Measurements from ENCODE around the gene RRP1B. TPM values are rescaled to one million over a fixed set of nuclear protein-coding genes. Genes with fewer than 3 reads are reported as not detected.
"Not testable (repeated sequence)": the region's sequence is repeated elsewhere in the genome, so short reads cannot be mapped to it uniquely, and the experiment has no call there.

Gene RRP1B
- 14.0 TPM for total RNA-seq

- Histone ChIP-seq H3K4me3 (ENCODE audit: low read length) (peak within 1 kb of the TSS; percentile 79), H3K4me1 (ENCODE audit: insufficient read depth, low read length) (peaks cover 46% of the 10 kb centered on the region), H3K27me3 (ENCODE audit: insufficient read depth, low read length) (no peaks in the 10 kb centered on the region), H3K9me3 (ENCODE audit: low read depth, low read length) (no peaks in the 10 kb centered on the region)
Observed at GRCh38 chr21:43659136-43660000, at the start of gene RRP1B, which contains the start of gene HSF2BP. RRP1B (plus strand) TSS chr21:43659560; CDS start chr21:43659665, 105 bp downstream. HSF2BP (minus strand) TSS chr21:43659488; CDS start chr21:43658096, 1,392 bp downstream.

GRCh38 chr21:43611598-43612369 lies 47.6 kb upstream of the RRP1B start:
- Histone ChIP-seq H3K4me3 (ENCODE audit: low read length) (no peak overlapping the region), H3K4me1 (ENCODE audit: insufficient read depth, low read length) (no peaks in the 10 kb centered on the region), H3K27me3 (ENCODE audit: insufficient read depth, low read length) (no peaks in the 10 kb centered on the region), H3K9me3 (ENCODE audit: low read depth, low read length) (no peaks in the 10 kb centered on the region)

GRCh38 chr21:43613755-43614638 lies 45.4 kb upstream of the RRP1B start:
- no peaks in the 10 kb centered on the region for H3K4me1 ChIP-seq (ENCODE audit: insufficient read depth, low read length)
- no peaks in the 10 kb centered on the region for H3K27me3 ChIP-seq (ENCODE audit: insufficient read depth, low read length)
- H3K9me3 ChIP-seq (ENCODE audit: low read depth, low read length), result no peaks in the 10 kb centered on the region
- no peak overlapping the region for H3K4me3 ChIP-seq (ENCODE audit: low read length)

GRCh38 chr21:43614839-43615238 lies 44.5 kb upstream of the RRP1B start:
- Histone ChIP-seq H3K4me1 (ENCODE audit: insufficient read depth, low read length) (no peaks in the 10 kb centered on the region), H3K4me3 (ENCODE audit: low read length) (no peak overlapping the region), H3K27me3 (ENCODE audit: insufficient read depth, low read length) (no peaks in the 10 kb centered on the region), H3K9me3 (ENCODE audit: low read depth, low read length) (no peaks in the 10 kb centered on the region)

GRCh38 chr21:43616861-43617260 lies 42.5 kb upstream of the RRP1B start:
- H3K4me3 ChIP-seq (ENCODE audit: low read length); H3K27me3 ChIP-seq (ENCODE audit: insufficient read depth, low read length); H3K4me1 ChIP-seq (ENCODE audit: insufficient read depth, low read length); H3K9me3 ChIP-seq (ENCODE audit: low read depth, low read length): not testable (repeated sequence)

GRCh38 chr21:43618940-43619339 lies 40.4 kb upstream of the RRP1B start:
- H3K4me3 ChIP-seq (ENCODE audit: low read length), result no peak overlapping the region
- no peaks in the 10 kb centered on the region for H3K9me3 ChIP-seq (ENCODE audit: low read depth, low read length)
- no peaks in the 10 kb centered on the region for H3K27me3 ChIP-seq (ENCODE audit: insufficient read depth, low read length)
- H3K4me1 ChIP-seq (ENCODE audit: insufficient read depth, low read length), result no peaks in the 10 kb centered on the region

- no peak overlapping the region for H3K4me3 ChIP-seq (ENCODE audit: low read length)
- H3K27me3 ChIP-seq (ENCODE audit: insufficient read depth, low read length), result no peaks in the 10 kb centered on the region
- H3K4me1 ChIP-seq (ENCODE audit: insufficient read depth, low read length), result no peaks in the 10 kb centered on the region
- no peaks in the 10 kb centered on the region for H3K9me3 ChIP-seq (ENCODE audit: low read depth, low read length)
Observed at GRCh38 chr21:43619344-43619743, 40.0 kb upstream of the RRP1B start.

GRCh38 chr21:43619856-43620255 lies 39.5 kb upstream of the RRP1B start:
- H3K27me3 ChIP-seq (ENCODE audit: insufficient read depth, low read length), result no peaks in the 10 kb centered on the region
- no peaks in the 10 kb centered on the region for H3K4me1 ChIP-seq (ENCODE audit: insufficient read depth, low read length)
- H3K4me3 ChIP-seq (ENCODE audit: low read length), result no peak overlapping the region
- no peaks in the 10 kb centered on the region for H3K9me3 ChIP-seq (ENCODE audit: low read depth, low read length)

GRCh38 chr21:43622796-43623195 lies 36.6 kb upstream of the RRP1B start:
- Histone ChIP-seq H3K9me3 (ENCODE audit: low read depth, low read length) (no peaks in the 10 kb centered on the region), H3K27me3 (ENCODE audit: insufficient read depth, low read length) (no peaks in the 10 kb centered on the region), H3K4me3 (ENCODE audit: low read length) (no peak overlapping the region), H3K4me1 (ENCODE audit: insufficient read depth, low read length) (no peaks in the 10 kb centered on the region)

- Histone ChIP-seq H3K4me3 (ENCODE audit: low read length) (no peak overlapping the region), H3K9me3 (ENCODE audit: low read depth, low read length) (no peaks in the 10 kb centered on the region), H3K4me1 (ENCODE audit: insufficient read depth, low read length) (no peaks in the 10 kb centered on the region), H3K27me3 (ENCODE audit: insufficient read depth, low read length) (no peaks in the 10 kb centered on the region)
Observed at GRCh38 chr21:43623588-43623987, 35.8 kb upstream of the RRP1B start.

GRCh38 chr21:43624339-43624738 lies 35.0 kb upstream of the RRP1B start:
- Histone ChIP-seq H3K9me3 (ENCODE audit: low read depth, low read length) (no peaks in the 10 kb centered on the region), H3K4me1 (ENCODE audit: insufficient read depth, low read length) (no peaks in the 10 kb centered on the region), H3K4me3 (ENCODE audit: low read length) (no peak overlapping the region), H3K27me3 (ENCODE audit: insufficient read depth, low read length) (no peaks in the 10 kb centered on the region)

GRCh38 chr21:43626390-43626789 lies 33.0 kb upstream of the RRP1B start:
- Histone ChIP-seq H3K4me1 (ENCODE audit: insufficient read depth, low read length) (no peaks in the 10 kb centered on the region), H3K27me3 (ENCODE audit: insufficient read depth, low read length) (no peaks in the 10 kb centered on the region), H3K9me3 (ENCODE audit: low read depth, low read length) (no peaks in the 10 kb centered on the region), H3K4me3 (ENCODE audit: low read length) (no peak overlapping the region)

- Histone ChIP-seq H3K4me1 (ENCODE audit: insufficient read depth, low read length) (no peaks in the 10 kb centered on the region), H3K9me3 (ENCODE audit: low read depth, low read length) (no peaks in the 10 kb centered on the region), H3K4me3 (ENCODE audit: low read length) (no peak overlapping the region), H3K27me3 (ENCODE audit: insufficient read depth, low read length) (no peaks in the 10 kb centered on the region)
Observed at GRCh38 chr21:43627527-43627926, 31.8 kb upstream of the RRP1B start.

GRCh38 chr21:43631411-43632107 lies 27.8 kb upstream of the RRP1B start:
- Histone ChIP-seq H3K27me3 (ENCODE audit: insufficient read depth, low read length) (no peaks in the 10 kb centered on the region), H3K9me3 (ENCODE audit: low read depth, low read length) (no peaks in the 10 kb centered on the region), H3K4me1 (ENCODE audit: insufficient read depth, low read length) (no peaks in the 10 kb centered on the region), H3K4me3 (ENCODE audit: low read length) (no peak overlapping the region)
